Retinal pigment epithelial cell (primary cell): ENCODE results near the gene TIGD3.
A peak's percentile ranks its signal among the peaks of the same experiment; 100 is the strongest.

ENCODE experiments used
- DNase-seq: peaks from one replicate; pipeline ENCODE4 v3.0.0-alpha.2; 2010; ENCODE audit warnings: low read depth
- H3K4me3 ChIP-seq: 2 replicates; pipeline ENCODE4 v1.5.1; 2011; ENCODE audit warnings: mild to moderate bottlenecking, low read length, control low read depth, moderate library complexity
- TF ChIP-seq, protein P1 (sequence below): conservative IDR thresholded peaks from 2 replicates; pipeline ENCODE4 v1.5.1; 2011; ENCODE audit warnings: low read depth, low read length, control low read depth, inconsistent platforms

The TIGD3 gene

GRCh38 chr11:65383778-65384177 lies 29.2 kb downstream of the TIGD3 start:
- H3K4me3 ChIP-seq: no peak overlapping the region
- TF ChIP-seq, protein P1, sequence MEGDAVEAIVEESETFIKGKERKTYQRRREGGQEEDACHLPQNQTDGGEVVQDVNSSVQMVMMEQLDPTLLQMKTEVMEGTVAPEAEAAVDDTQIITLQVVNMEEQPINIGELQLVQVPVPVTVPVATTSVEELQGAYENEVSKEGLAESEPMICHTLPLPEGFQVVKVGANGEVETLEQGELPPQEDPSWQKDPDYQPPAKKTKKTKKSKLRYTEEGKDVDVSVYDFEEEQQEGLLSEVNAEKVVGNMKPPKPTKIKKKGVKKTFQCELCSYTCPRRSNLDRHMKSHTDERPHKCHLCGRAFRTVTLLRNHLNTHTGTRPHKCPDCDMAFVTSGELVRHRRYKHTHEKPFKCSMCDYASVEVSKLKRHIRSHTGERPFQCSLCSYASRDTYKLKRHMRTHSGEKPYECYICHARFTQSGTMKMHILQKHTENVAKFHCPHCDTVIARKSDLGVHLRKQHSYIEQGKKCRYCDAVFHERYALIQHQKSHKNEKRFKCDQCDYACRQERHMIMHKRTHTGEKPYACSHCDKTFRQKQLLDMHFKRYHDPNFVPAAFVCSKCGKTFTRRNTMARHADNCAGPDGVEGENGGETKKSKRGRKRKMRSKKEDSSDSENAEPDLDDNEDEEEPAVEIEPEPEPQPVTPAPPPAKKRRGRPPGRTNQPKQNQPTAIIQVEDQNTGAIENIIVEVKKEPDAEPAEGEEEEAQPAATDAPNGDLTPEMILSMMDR: no peak

DNA sequence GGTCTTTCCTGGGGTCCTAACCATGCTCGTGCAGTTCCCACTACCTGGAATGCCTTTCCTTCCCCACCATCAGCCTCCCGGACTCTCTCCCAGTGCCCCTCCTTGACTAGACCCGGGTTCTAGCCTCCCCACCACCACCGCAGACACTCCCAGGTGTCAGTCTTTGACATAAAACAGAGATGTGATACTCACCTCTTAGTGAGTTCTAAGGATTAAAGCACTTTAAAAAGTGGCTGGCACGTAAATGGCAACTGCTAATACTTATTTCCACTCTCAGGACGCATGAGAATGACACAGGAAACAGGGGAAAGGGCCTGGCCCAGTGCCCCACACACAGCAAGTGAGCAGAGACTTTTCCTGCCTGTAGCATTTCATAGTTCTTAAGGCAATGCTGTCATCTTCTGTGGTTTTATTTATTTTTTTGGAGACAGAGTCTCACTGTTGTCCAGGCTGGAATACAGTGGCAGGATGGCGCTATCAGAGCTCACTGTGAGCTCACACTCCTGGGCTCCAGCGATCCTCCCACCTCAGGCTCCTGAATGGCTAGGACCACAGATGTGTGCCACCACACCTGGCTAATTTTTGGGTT lies 29.8 kb downstream of the TIGD3 start:
- H3K4me3 ChIP-seq: no peak overlapping the region
- DNase-seq: no peak
- TF ChIP-seq, protein P1: no peak

More at GRCh38 chr11:65383778-65384177, 29.2 kb downstream of the TIGD3 start:
- DNase-seq: no peak

GRCh38 chr11:65386307-65387140 lies 32.0 kb downstream of the TIGD3 start, which contains the start of gene FRMD8:
Gene FRMD8 (plus strand): TSS chr11:65386637. CDS start chr11:65387037, 400 bp downstream.
- DNase-seq: no peak
- H3K4me3 ChIP-seq: peak within 1 kb of the TSS; percentile 84
- TF ChIP-seq, protein P1: no peak

DNA sequence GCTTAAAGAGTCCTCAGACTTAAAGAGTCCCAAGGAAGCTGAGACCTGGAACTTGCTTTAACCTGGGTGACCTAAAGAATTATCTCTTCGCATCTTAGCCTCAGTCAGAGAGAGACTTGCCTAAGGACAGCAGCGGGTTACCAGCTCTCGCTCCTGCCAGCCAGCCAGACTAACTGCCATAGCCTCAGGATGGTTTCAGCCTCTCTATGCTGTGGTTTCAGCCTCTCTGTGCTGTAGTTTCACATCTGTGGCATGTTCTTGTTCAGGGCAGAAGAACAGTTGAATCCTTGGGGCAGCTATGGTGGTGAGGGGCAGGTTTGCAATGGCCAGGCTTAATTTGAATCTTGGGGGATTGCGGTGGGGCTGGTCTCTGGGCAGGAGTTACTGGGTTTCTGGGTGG lies 34.2 kb downstream of the TIGD3 start:
- no peak overlapping the region for H3K4me3 ChIP-seq
- TF ChIP-seq, protein P1: no peak
- DNase-seq: no peak

DNA sequence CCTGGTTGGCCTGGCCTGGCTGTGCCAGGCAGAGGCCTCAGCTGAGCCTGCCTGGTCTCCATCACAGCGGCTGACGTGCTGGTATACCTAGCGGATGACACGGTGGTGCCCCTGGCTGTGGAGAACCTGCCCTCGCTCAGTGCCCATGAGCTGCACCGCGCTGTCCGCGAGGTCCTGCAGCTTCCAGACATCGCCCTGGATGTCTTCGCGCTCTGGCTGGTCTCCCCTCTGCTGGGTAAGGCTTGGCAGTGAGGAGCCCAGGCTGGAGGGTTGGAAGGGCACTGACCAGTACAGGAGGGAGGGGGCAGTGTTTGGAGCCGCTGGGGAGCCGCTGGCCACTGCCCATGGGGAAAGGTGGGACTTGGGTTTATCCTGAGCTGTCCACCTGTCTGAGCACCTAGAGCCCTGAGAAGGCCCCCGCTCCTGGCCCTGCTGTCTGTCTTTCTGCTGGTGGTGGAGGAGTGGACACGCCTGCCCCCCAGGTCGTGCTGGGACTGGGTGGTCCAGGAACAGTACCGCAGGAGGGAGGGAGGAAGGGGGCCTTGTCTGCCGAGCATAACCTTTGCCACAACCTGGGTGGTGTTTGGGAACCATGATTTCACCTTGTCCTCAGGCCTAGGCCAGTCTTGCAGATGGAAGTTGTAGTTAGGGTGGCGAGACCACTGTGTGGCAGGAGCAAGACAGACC lies 34.9 kb downstream of the TIGD3 start:
- H3K4me3 ChIP-seq: no peak overlapping the region
- no peak for DNase-seq
- TF ChIP-seq, protein P1: no peak

- DNase-seq: no peak
- peak overlapping the region; percentile 8 for H3K4me3 ChIP-seq
- TF ChIP-seq, protein P1: no peak
Observed at GRCh38 chr11:65390099-65390941, 35.8 kb downstream of the TIGD3 start.
